Natural killer cell (primary cell): ENCODE data around the gene DLD. TPM values are rescaled to one million over a fixed set of nuclear protein-coding genes. Genes with fewer than 3 reads are reported as not detected.

Experiments used
- ATAC-seq, 3 donors: fragments of 150-1000 bp in 2 of 3; fragments of 200-7000 bp in 1 of 3; cut with Tn5 transposase; 1 replicate in 1 of 3; 2 replicates in 2 of 3; pipeline ENCODE4 v1.10.0; 2021; ENCODE audit warnings: mild to moderate bottlenecking in 2 of 3, moderate library complexity in 2 of 3
- DNase-seq, 2 donors: peaks; one replicate each; pipeline versions ENCODE4 v3.0.0 to v3.0.0-alpha.2; 2013 to 2021; ENCODE audit warnings: mixed read lengths in 1 of 2
- H3K27ac ChIP-seq: one replicate; pipeline ENCODE4 v1.5.1; 2013; ENCODE audit warnings: mild to moderate bottlenecking, low read length
- H3K27me3 ChIP-seq: one replicate; pipeline ENCODE4 v1.6.1; 2013; ENCODE audit warnings: low read length; ENCODE audit not compliant: control insufficient read depth, insufficient read depth
- H3K36me3 ChIP-seq: one replicate; pipeline ENCODE4 v1.6.1; 2013; ENCODE audit warnings: low read length; ENCODE audit not compliant: control insufficient read depth, insufficient read depth
- H3K4me1 ChIP-seq: one replicate; pipeline ENCODE4 v1.6.1; 2013; ENCODE audit warnings: low read length; ENCODE audit not compliant: control insufficient read depth, insufficient read depth
- H3K4me3 ChIP-seq: one replicate; pipeline ENCODE4 v1.5.1; 2013; ENCODE audit warnings: low read length
- H3K9me3 ChIP-seq: one replicate; pipeline ENCODE4 v1.6.1; 2013; ENCODE audit warnings: low read length; ENCODE audit not compliant: control insufficient read depth, insufficient read depth
- H3K27ac Mint-ChIP-seq, 2 donors: one replicate each; pipeline ENCODE4 v1.8.0; 2022; ENCODE audit warnings: mild to moderate bottlenecking in 2 of 2, mixed read lengths in 2 of 2, moderate library complexity in 1 of 2
- H3K27me3 Mint-ChIP-seq, 2 donors: one replicate each; pipeline ENCODE4 v1.8.0; 2022; ENCODE audit warnings: low read depth in 2 of 2, mixed read lengths in 2 of 2
- H3K36me3 Mint-ChIP-seq: one replicate; pipeline ENCODE4 v1.8.0; 2022; ENCODE audit warnings: mixed read lengths
- H3K4me1 Mint-ChIP-seq, 2 donors: one replicate each; pipeline ENCODE4 v1.8.0; 2022; ENCODE audit warnings: mixed read lengths in 2 of 2
- H3K4me3 Mint-ChIP-seq: one replicate; pipeline ENCODE4 v1.8.0; 2022; ENCODE audit warnings: mild to moderate bottlenecking, moderate library complexity, mixed read lengths
- H3K9me3 Mint-ChIP-seq, 2 donors: one replicate each; pipeline ENCODE4 v1.8.0; 2022; ENCODE audit warnings: mixed read lengths in 2 of 2
- WGBS: methylation state at CpG from one replicate; pipeline ENCODE4 v1.1.7; 2013; ENCODE audit warnings: missing lambda C conversion rate; ENCODE audit not compliant: insufficient coverage; 5-methylcytosine and 5-hydroxymethylcytosine counted together
- intact Hi-C: fragments of 100-400 bp; cut with micrococcal nuclease; formaldehyde crosslinking; loops from one replicate; pipeline ENCODE4 v1.14.2; 2022
- total RNA-seq, 4 donors: library from RNA; stranded (reverse); fragments of 120-200 nt in 1 of 4; gene quantifications; one replicate each; pipeline versions ENCODE4 v1.2.3 to v1.2.4, GENCODE V29; 2013 to 2022
- TF ChIP-seq, protein P1 (sequence below): fragments of 200-600 bp; IDR thresholded peaks from one replicate; pipeline ENCODE4 v1.8.0; 2022; ENCODE audit warnings: antibody characterized with exemption

Gene DLD
- total RNA-seq, 3 donors from 2014 or later (not counting 1 experiment from before 2014, with no cell fraction given): 72.2 to 81.4 (median 80.9) TPM

DNA sequence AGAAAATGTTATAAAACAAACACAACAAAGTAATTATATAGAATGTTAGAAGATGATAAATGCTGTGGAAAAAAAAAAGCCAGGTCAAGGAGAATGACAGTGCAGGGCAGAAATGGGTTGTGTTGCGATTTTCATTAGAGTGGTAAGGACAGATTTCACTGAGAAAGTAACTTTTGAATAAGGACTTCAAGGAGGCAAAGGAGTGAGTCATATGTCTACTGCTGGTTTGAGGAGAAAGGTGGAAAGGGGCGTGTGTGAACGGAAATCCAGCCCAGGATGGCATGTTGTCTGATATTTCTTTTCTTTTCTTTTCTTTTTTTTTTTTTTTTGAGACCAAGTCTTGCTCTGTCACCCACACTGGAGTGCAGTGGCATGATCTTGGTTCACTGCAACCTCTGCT lies 12.3 kb upstream of the DLD start:
- H3K4me3 ChIP-seq: no peak overlapping the region
- H3K27ac ChIP-seq: no peak overlapping the region
- H3K36me3 Mint-ChIP-seq: no peaks in the 10 kb centered on the region
- peaks cover 0 to 4% of the 10 kb centered on the region in 2 donors for H3K4me1 Mint-ChIP-seq
- no peaks in the 10 kb centered on the region for H3K4me1 ChIP-seq
- H3K9me3 ChIP-seq: no peaks in the 10 kb centered on the region
- no peak overlapping the region for H3K4me3 Mint-ChIP-seq
- 75% methylated on average over 3 of the region's 3 CpGs for WGBS
- no peak overlapping the region for H3K27ac Mint-ChIP-seq
- TF ChIP-seq, protein P1, sequence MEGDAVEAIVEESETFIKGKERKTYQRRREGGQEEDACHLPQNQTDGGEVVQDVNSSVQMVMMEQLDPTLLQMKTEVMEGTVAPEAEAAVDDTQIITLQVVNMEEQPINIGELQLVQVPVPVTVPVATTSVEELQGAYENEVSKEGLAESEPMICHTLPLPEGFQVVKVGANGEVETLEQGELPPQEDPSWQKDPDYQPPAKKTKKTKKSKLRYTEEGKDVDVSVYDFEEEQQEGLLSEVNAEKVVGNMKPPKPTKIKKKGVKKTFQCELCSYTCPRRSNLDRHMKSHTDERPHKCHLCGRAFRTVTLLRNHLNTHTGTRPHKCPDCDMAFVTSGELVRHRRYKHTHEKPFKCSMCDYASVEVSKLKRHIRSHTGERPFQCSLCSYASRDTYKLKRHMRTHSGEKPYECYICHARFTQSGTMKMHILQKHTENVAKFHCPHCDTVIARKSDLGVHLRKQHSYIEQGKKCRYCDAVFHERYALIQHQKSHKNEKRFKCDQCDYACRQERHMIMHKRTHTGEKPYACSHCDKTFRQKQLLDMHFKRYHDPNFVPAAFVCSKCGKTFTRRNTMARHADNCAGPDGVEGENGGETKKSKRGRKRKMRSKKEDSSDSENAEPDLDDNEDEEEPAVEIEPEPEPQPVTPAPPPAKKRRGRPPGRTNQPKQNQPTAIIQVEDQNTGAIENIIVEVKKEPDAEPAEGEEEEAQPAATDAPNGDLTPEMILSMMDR: no peak
- DNase-seq (no peak), ATAC-seq (no peak)
- peaks cover 14 to 25% of the 10 kb centered on the region in 2 donors for H3K27me3 Mint-ChIP-seq
- H3K36me3 ChIP-seq: no peaks in the 10 kb centered on the region
- H3K27me3 ChIP-seq: no peaks in the 10 kb centered on the region
- H3K9me3 Mint-ChIP-seq: no peaks in the 10 kb centered on the region
- intact Hi-C loops: loop anchor here (5.0 to 10.0 kb wide), 2 partner anchors 731 to 1084 kb away; no protein-coding TSS in a partner anchor

DNA sequence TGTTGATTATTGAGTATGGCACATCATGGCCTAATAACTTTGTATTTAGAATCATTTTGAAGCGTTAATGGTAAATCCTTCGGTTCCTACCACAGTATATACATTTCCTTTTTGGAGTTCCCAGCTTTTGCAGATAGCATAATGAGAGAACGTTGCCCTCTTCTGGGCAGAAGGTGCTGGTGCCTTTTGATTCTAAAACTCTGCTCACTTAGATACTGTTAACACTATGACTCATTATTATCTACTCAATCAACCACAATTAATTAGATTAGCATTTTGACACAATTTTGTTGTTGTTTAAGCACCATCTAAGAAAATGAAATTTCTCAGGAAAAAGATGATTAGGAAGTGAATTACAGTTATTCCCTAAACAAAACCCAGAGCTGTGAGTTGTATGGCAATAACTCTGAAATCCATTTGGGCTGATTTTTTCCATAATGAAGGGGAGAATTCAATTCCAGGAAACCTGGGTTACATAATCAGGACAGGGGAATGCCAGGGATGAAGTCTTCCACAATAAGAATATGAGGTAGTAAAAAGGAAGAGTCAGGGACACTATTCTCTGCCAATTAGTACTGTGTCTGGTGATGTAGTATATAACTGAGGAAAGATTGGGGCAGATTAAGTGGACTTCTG lies 11.5 kb upstream of the DLD start:
- H3K27me3 ChIP-seq: no peaks in the 10 kb centered on the region
- no peaks in the 10 kb centered on the region for H3K36me3 ChIP-seq
- intact Hi-C loops: loop anchor here (5.0 to 10.0 kb wide), 2 partner anchors 732 to 1085 kb away; no protein-coding TSS in a partner anchor
- H3K27me3 Mint-ChIP-seq: peaks cover 18 to 32% of the 10 kb centered on the region in 2 donors
- peak; percentile 79 to 84 (median 83) for ATAC-seq
- peak in 1 of 2 donors; percentile 73 for DNase-seq
- no peaks in the 10 kb centered on the region for H3K36me3 Mint-ChIP-seq
- H3K27ac Mint-ChIP-seq: no peak overlapping the region
- TF ChIP-seq, protein P1: peak; percentile 78
- no peaks in the 10 kb centered on the region for H3K9me3 ChIP-seq
- no peak overlapping the region for H3K4me3 Mint-ChIP-seq
- no peak overlapping the region for H3K4me3 ChIP-seq
- no peak overlapping the region for H3K27ac ChIP-seq
- no peaks in the 10 kb centered on the region for H3K9me3 Mint-ChIP-seq
- peaks cover 0 to 2% of the 10 kb centered on the region in 2 donors for H3K4me1 Mint-ChIP-seq
- H3K4me1 ChIP-seq: no peaks in the 10 kb centered on the region
- WGBS: 0% methylated on average over 3 of the region's 3 CpGs

DNA sequence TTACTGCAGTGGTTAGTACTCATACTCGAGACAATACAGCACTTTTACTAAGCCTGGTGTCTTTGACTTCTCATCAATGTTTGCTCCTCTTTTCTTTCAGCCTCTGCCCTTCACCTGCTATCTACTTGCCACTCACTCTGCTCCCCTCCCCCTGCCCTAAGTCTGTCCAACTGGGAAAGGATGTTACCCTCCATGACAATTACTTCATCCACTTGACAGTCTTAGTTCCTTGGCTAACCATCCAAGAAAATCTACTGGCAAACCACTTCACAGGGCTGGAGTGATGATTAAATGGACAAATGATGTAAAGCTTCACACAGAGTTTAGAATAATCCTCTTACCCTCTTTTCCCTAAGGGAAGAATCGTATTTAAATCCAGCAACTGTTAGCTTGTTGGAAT lies 8.2 kb upstream of the DLD start:
- 67% methylated on average over 1 of the region's 2 CpGs for WGBS
- no peaks in the 10 kb centered on the region for H3K4me1 ChIP-seq
- TF ChIP-seq, protein P1: no peak
- H3K27me3 Mint-ChIP-seq: peaks cover 22 to 40% of the 10 kb centered on the region in 2 donors
- H3K4me3 ChIP-seq: no peak overlapping the region
- no peaks in the 10 kb centered on the region for H3K4me1 Mint-ChIP-seq
- no peaks in the 10 kb centered on the region for H3K27me3 ChIP-seq
- intact Hi-C loops: no loop called here
- no peak overlapping the region for H3K27ac ChIP-seq
- H3K36me3 ChIP-seq: no peaks in the 10 kb centered on the region
- no peak overlapping the region for H3K4me3 Mint-ChIP-seq
- ATAC-seq (no peak), DNase-seq (no peak)
- H3K9me3 Mint-ChIP-seq: no peaks in the 10 kb centered on the region
- H3K36me3 Mint-ChIP-seq: no peaks in the 10 kb centered on the region
- no peak overlapping the region for H3K27ac Mint-ChIP-seq
- H3K9me3 ChIP-seq: no peaks in the 10 kb centered on the region
